ENCODE results near the gene SAG.

DNA sequence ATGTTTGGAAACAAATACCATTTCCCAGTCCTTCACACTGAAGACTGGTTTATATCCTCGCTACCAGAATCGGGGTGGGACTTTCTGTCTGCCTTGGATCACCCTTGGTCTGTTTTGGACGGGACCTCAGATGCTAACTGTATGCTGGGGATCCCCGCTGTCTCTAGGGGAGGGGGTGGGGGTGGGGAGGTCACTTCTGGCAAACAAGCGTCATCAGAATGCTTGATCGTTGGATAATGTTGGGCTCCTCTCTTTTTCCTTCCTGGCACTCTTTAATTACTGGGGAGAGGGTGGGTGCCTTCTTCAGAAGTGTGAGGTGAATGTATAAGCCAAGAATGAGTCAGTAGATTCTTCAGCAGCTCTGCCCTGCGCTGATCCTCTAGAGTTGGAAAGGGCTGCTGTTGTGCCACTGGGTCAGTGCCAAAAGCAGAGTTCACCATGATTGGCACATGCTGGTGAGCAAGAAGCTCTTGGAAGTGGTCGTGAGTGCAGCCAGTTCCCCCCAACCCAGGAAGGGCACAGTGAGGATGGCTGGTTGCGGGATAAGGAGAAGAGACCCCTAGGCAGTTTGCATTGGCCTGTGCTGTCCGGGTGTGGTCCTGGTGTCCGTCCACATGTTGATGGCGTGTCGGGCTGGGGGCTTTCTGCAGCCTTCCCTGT, 78.9 kb downstream of the SAG start:
- no peak for TF ChIP-seq POLR2A (IDR thresholded peaks at IDR 0.05)
- TF ChIP-seq CTCF (IDR thresholded peaks at IDR 0.05), result no peak

Measured in lower leg skin (tissue), 3 donors.